ENCODE data around the gene AURKAIP1. TPM values are rescaled to one million over a fixed set of nuclear protein-coding genes. Genes with fewer than 3 reads are reported as not detected.
A peak's percentile ranks its signal among the peaks of the same experiment; 100 is the strongest.

The AURKAIP1 gene
- polyA plus RNA-seq (2011; rRNA removed) (49.8 and 62.0 TPM in 2 replicates), polyA plus RNA-seq (2017; fragmentation: RNase III; extraction: RNeasy Plus Mini Kit Qiagen cat#74134 plus additional on column Dnase treatment) (97.2 to 102 TPM (median 97.9 TPM) in 3 replicates), polyA minus RNA-seq (2011; rRNA and poly(A)+ RNA removed) (13.1 and 17.2 TPM in 2 replicates)
- polyA plus RNA-seq (2012; cell fraction: cytosol; rRNA removed), result 155 and 157 TPM in 2 replicates
- 96.0 and 111 TPM in 2 replicates for polyA plus RNA-seq (2012; cell fraction: nucleus; rRNA removed)

DNA sequence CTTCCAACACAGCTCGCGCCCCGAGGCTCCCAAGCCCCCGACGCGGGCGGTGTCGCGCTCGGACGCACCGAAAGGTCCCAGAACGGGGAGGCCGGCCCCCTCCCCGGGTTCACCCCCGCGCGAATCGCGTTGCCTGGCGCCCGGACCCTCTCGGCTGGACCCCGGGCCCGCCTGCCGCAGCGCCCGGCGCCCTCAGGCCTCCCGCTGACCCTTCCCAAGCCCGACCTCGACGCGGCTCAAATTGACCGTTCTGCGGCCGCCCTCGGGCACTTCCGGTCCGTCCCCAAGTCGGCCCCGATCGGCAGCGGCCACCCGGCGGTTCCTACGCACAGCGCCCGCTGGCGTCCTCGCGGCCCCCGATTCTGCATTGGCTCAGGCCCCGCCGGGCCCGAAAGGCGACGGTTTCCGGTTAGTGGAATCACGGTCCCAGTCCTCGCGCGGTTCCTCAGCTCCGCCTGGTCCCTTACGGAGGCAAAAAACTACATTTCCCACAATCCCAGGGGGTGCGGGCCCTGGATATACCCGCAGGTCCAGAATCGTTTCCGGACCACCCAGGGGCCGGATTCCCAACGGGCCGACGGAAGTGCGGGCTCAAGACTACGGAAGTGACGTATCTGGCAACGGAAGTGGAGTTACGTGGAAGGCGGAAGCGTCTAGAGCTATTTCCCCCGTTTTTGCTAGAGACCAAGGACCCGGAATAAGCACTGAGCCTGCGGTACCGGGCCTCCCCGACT, at the start of gene AURKAIP1:
Gene AURKAIP1 (minus strand): TSS at position 279 of the 734 bp plus-strand sequence. CDS start 451 bp downstream, outside the sequence.
- CTCF ChIA-PET, result interaction anchor here (0.6 to 2.6 kb wide), 8 partner anchors 10 to 130 kb away, joined by 3 to 10 read pairs (median 4); partner anchors contain the start of gene DVL1
- FAIRE-seq (no peak), DNase-seq (ENCODE audit: low read depth in 1 of 2, low spot score in 1 of 2) (peak; percentile 96 to 99), ATAC-seq (peak; percentile 93 to 95)
- POLR2A ChIA-PET, result interaction anchor here (0.6 to 2.3 kb wide), 11 partner anchors 9 to 279 kb away, joined by 3 to 20 read pairs (median 4); partner anchors contain the start of genes CCNL2 and MRPL20
- H3K4me3 ChIP-seq, result peak within 1 kb of the TSS; percentile 94
- no peaks in the 10 kb centered on the region for H3K9me3 ChIP-seq
- TF ChIP-seq, protein P1, sequence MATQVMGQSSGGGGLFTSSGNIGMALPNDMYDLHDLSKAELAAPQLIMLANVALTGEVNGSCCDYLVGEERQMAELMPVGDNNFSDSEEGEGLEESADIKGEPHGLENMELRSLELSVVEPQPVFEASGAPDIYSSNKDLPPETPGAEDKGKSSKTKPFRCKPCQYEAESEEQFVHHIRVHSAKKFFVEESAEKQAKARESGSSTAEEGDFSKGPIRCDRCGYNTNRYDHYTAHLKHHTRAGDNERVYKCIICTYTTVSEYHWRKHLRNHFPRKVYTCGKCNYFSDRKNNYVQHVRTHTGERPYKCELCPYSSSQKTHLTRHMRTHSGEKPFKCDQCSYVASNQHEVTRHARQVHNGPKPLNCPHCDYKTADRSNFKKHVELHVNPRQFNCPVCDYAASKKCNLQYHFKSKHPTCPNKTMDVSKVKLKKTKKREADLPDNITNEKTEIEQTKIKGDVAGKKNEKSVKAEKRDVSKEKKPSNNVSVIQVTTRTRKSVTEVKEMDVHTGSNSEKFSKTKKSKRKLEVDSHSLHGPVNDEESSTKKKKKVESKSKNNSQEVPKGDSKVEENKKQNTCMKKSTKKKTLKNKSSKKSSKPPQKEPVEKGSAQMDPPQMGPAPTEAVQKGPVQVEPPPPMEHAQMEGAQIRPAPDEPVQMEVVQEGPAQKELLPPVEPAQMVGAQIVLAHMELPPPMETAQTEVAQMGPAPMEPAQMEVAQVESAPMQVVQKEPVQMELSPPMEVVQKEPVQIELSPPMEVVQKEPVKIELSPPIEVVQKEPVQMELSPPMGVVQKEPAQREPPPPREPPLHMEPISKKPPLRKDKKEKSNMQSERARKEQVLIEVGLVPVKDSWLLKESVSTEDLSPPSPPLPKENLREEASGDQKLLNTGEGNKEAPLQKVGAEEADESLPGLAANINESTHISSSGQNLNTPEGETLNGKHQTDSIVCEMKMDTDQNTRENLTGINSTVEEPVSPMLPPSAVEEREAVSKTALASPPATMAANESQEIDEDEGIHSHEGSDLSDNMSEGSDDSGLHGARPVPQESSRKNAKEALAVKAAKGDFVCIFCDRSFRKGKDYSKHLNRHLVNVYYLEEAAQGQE (IDR thresholded peaks at IDR 0.05), result peak; percentile 89
- no peak for TF ChIP-seq ZNF302 (CRISPR knock-in tag; IDR thresholded peaks at IDR 0.05)
- TF ChIP-seq FOSL2 (IDR thresholded peaks at IDR 0.05), result no peak
- peak; percentile 44 for TF ChIP-seq FOSL2 (CRISPR knock-in tag; IDR thresholded peaks at IDR 0.05)
- TF ChIP-seq, protein P2, sequence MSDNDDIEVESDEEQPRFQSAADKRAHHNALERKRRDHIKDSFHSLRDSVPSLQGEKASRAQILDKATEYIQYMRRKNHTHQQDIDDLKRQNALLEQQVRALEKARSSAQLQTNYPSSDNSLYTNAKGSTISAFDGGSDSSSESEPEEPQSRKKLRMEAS (IDR thresholded peaks at IDR 0.05), result peak; percentile 87
- no peak for TF ChIP-seq RNF2 (IDR thresholded peaks at IDR 0.05; ENCODE audit: borderline replicate concordance, low read depth)
- TF ChIP-seq, protein P3, sequence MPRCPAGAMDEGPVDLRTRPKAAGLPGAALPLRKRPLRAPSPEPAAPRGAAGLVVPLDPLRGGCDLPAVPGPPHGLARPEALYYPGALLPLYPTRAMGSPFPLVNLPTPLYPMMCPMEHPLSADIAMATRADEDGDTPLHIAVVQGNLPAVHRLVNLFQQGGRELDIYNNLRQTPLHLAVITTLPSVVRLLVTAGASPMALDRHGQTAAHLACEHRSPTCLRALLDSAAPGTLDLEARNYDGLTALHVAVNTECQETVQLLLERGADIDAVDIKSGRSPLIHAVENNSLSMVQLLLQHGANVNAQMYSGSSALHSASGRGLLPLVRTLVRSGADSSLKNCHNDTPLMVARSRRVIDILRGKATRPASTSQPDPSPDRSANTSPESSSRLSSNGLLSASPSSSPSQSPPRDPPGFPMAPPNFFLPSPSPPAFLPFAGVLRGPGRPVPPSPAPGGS (IDR thresholded peaks at IDR 0.05), result no peak
- TF ChIP-seq JUN (IDR thresholded peaks at IDR 0.05), result peak; percentile 79 to 81
- TF ChIP-seq EHF (CRISPR knock-in tag; IDR thresholded peaks at IDR 0.05), result peak; percentile 61; the same call in 1 of the 2 replicates
- no peak for TF ChIP-seq RCOR1 (IDR thresholded peaks at IDR 0.05; ENCODE audit: low read depth, low read length)
- TF ChIP-seq RAD21 (conservative IDR thresholded peaks at IDR 0.05 in 1 of 2, IDR thresholded peaks at IDR 0.05 in 1 of 2), result no peak
- TF ChIP-seq, protein P4, sequence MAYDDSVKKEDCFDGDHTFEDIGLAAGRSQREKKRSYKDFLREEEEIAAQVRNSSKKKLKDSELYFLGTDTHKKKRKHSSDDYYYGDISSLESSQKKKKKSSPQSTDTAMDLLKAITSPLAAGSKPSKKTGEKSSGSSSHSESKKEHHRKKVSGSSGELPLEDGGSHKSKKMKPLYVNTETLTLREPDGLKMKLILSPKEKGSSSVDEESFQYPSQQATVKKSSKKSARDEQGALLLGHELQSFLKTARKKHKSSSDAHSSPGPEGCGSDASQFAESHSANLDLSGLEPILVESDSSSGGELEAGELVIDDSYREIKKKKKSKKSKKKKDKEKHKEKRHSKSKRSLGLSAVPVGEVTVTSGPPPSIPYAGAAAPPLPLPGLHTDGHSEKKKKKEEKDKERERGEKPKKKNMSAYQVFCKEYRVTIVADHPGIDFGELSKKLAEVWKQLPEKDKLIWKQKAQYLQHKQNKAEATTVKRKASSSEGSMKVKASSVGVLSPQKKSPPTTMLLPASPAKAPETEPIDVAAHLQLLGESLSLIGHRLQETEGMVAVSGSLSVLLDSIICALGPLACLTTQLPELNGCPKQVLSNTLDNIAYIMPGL (CRISPR knock-in tag; IDR thresholded peaks at IDR 0.05; ENCODE audit: borderline replicate concordance), result peak; percentile 75; the same call in 1 of the 2 replicates
- TF ChIP-seq, protein P5, sequence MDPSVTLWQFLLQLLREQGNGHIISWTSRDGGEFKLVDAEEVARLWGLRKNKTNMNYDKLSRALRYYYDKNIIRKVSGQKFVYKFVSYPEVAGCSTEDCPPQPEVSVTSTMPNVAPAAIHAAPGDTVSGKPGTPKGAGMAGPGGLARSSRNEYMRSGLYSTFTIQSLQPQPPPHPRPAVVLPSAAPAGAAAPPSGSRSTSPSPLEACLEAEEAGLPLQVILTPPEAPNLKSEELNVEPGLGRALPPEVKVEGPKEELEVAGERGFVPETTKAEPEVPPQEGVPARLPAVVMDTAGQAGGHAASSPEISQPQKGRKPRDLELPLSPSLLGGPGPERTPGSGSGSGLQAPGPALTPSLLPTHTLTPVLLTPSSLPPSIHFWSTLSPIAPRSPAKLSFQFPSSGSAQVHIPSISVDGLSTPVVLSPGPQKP (IDR thresholded peaks at IDR 0.05; ENCODE audit: low read depth, low read length), result peak; percentile 51; the same call in 1 of the 2 replicates
- TF ChIP-seq POLR2A (IDR thresholded peaks at IDR 0.05; ENCODE audit: low read length), result peak; percentile 45; the same call in 1 of the 2 replicates
- peak; percentile 59 for TF ChIP-seq RFX5 (IDR thresholded peaks at IDR 0.05)
- TF ChIP-seq EHMT2 (IDR thresholded peaks at IDR 0.05; ENCODE audit: low read depth), result no peak
- no peak for TF ChIP-seq ZFP36 (IDR thresholded peaks at IDR 0.05; ENCODE audit: borderline replicate concordance, partially characterized antibody)
- 0 out of 3 replicates have a peak, but pooled peaks have one; percentile 11 for TF ChIP-seq SMC3 (IDR thresholded peaks at IDR 0.05)
- TF ChIP-seq CHD2 (IDR thresholded peaks at IDR 0.05; ENCODE audit: low read length, partially characterized antibody), result peak; percentile 87
- no peak for TF ChIP-seq ESRRA (IDR thresholded peaks at IDR 0.05; ENCODE audit: borderline replicate concordance, low read length)
- TF ChIP-seq PHF8 (IDR thresholded peaks at IDR 0.05; ENCODE audit: borderline replicate concordance, low read depth), result peak; percentile 67; the same call in 1 of the 2 replicates
- TF ChIP-seq MAZ (IDR thresholded peaks at IDR 0.05; ENCODE audit: borderline replicate concordance, low read depth, low read length), result peak; percentile 81
- peak; percentile 53; the same call in 1 of the 2 replicates for TF ChIP-seq GATA3 (IDR thresholded peaks at IDR 0.05; ENCODE audit: borderline replicate concordance)
- TF ChIP-seq, protein P6, sequence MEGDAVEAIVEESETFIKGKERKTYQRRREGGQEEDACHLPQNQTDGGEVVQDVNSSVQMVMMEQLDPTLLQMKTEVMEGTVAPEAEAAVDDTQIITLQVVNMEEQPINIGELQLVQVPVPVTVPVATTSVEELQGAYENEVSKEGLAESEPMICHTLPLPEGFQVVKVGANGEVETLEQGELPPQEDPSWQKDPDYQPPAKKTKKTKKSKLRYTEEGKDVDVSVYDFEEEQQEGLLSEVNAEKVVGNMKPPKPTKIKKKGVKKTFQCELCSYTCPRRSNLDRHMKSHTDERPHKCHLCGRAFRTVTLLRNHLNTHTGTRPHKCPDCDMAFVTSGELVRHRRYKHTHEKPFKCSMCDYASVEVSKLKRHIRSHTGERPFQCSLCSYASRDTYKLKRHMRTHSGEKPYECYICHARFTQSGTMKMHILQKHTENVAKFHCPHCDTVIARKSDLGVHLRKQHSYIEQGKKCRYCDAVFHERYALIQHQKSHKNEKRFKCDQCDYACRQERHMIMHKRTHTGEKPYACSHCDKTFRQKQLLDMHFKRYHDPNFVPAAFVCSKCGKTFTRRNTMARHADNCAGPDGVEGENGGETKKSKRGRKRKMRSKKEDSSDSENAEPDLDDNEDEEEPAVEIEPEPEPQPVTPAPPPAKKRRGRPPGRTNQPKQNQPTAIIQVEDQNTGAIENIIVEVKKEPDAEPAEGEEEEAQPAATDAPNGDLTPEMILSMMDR (IDR thresholded peaks at IDR 0.05), result no peak
- TF ChIP-seq BHLHE40 (IDR thresholded peaks at IDR 0.05; ENCODE audit: low read depth, low read length), result no peak
- TF ChIP-seq KDM5A (IDR thresholded peaks at IDR 0.05), result peak; percentile 82
- TF ChIP-seq FOXS1 (CRISPR knock-in tag; IDR thresholded peaks at IDR 0.05), result peak; percentile 58
- 1% methylated on average over 14 of the region's 85 CpGs for WGBS (ENCODE audit: missing lambda C conversion rate)
- peak within 1 kb of the TSS; percentile 96 to 98 for H3K27ac ChIP-seq
- H3K4me2 ChIP-seq, result peak within 1 kb of the TSS; percentile 89
- H3K4me1 ChIP-seq, result peaks cover 14% of the 10 kb centered on the region
